H1 (cell line): ENCODE results near the gene ACCS.

Source experiments
- ATF3 ChIP-seq: IDR thresholded peaks from 2 replicates; pipeline ENCODE4 v1.6.1; 2011; ENCODE audit warnings: low read depth, mild to moderate bottlenecking, low read length; ENCODE audit not compliant: insufficient read depth
- CHD7 ChIP-seq: fragments of 300-600 bp; sonication (generic); IDR thresholded peaks from 2 replicates; pipeline ENCODE4 v1.7.1; 2012; ENCODE audit warnings: low read length, moderate library complexity, mild to moderate bottlenecking, inconsistent platforms; ENCODE audit not compliant: insufficient replicate concordance
- CTCF ChIP-seq, 3 experiments: IDR thresholded peaks; 1 replicate in 2 of 3; 2 replicates in 1 of 3; pipeline versions ENCODE4 v1.5.1 to v1.6.1; 2011; ENCODE audit warnings: low read length in 3 of 3, mild to moderate bottlenecking in 3 of 3, inconsistent platforms in 2 of 3, low read depth in 1 of 3, moderate library complexity in 1 of 3; ENCODE audit not compliant: insufficient read depth in 1 of 3; ENCODE audit errors: control extremely low read depth in 1 of 3
- EGR1 ChIP-seq: IDR thresholded peaks from 2 replicates; pipeline ENCODE4 v1.6.1; 2011; ENCODE audit warnings: low read depth, low read length, borderline replicate concordance
- POLR2A ChIP-seq, 2 experiments: IDR thresholded peaks; 1 replicate in 1 of 2; 2 replicates in 1 of 2; pipeline ENCODE4 v1.6.1; 2011; ENCODE audit warnings: low read depth in 2 of 2, low read length in 2 of 2, mild to moderate bottlenecking in 2 of 2; ENCODE audit errors: control extremely low read depth in 1 of 2
- POLR2AphosphoS5 ChIP-seq: IDR thresholded peaks from 2 replicates; pipeline ENCODE4 v1.6.1; 2011; ENCODE audit warnings: low read depth, low read length
- RFX5 ChIP-seq: IDR thresholded peaks from 2 replicates; pipeline ENCODE4 v1.6.1; 2011; ENCODE audit warnings: low read depth, low read length, improper control_type of control experiment, borderline replicate concordance
- SIN3A ChIP-seq, 2 experiments: IDR thresholded peaks in 1 of 2; conservative IDR thresholded peaks in 1 of 2; 2 replicates each; pipeline ENCODE4 v1.6.1; 2011 to 2012; ENCODE audit warnings: low read length in 2 of 2, improper control_type of control experiment in 1 of 2, low read depth in 1 of 2, mild to moderate bottlenecking in 1 of 2
- SIX5 ChIP-seq: IDR thresholded peaks from 2 replicates; pipeline ENCODE4 v1.6.1; 2011; ENCODE audit warnings: mild to moderate bottlenecking, low read depth, low read length
- SUZ12 ChIP-seq: fragments of 200-600 bp; sonication (generic); IDR thresholded peaks from 2 replicates; pipeline ENCODE4 v1.6.1; 2012; ENCODE audit warnings: mild to moderate bottlenecking, inconsistent platforms, low read length, moderate library complexity, mixed read lengths
- YY1 ChIP-seq: IDR thresholded peaks from 2 replicates; pipeline ENCODE4 v1.6.1; 2011; ENCODE audit warnings: low read depth, mild to moderate bottlenecking, low read length

GRCh38 chr11:44128729-44129128, 62.7 kb downstream of the ACCS start:
- no peak for TF ChIP-seq CTCF (IDR thresholded peaks at IDR 0.05; ENCODE audit: control extremely low read depth in 1 of 3, insufficient read depth in 1 of 3, low read depth in 1 of 3, low read length in 3 of 3)
- no peak for TF ChIP-seq CHD7
- no peak for TF ChIP-seq SIN3A (conservative IDR thresholded peaks at IDR 0.05 in 1 of 2, IDR thresholded peaks at IDR 0.05 in 1 of 2; ENCODE audit: low read depth in 1 of 2, low read length in 2 of 2)
- no peak for TF ChIP-seq RFX5
- TF ChIP-seq ATF3, result no peak
- no peak for TF ChIP-seq EGR1
- no peak for TF ChIP-seq YY1
- no peak for TF ChIP-seq SUZ12
- no peak for TF ChIP-seq POLR2A (IDR thresholded peaks at IDR 0.05; ENCODE audit: control extremely low read depth in 1 of 2, low read depth in 2 of 2, low read length in 2 of 2)
- no peak for TF ChIP-seq SIX5
- TF ChIP-seq POLR2AphosphoS5, result no peak
